ENCODE data around the gene ZNF678.
A peak's percentile ranks its signal among the peaks of the same experiment; 100 is the strongest.
"Not testable (repeated sequence)": the region's sequence is repeated elsewhere in the genome, so short reads cannot be mapped to it uniquely, and the experiment has no call there.

Gene ZNF678

GRCh38 chr1:227556288-227556687 lies 7.1 kb upstream of the ZNF678 start:
- no peak for DNase-seq

- DNase-seq: no peak
Observed at GRCh38 chr1:227557962-227558725, 5.2 kb upstream of the ZNF678 start.

DNA sequence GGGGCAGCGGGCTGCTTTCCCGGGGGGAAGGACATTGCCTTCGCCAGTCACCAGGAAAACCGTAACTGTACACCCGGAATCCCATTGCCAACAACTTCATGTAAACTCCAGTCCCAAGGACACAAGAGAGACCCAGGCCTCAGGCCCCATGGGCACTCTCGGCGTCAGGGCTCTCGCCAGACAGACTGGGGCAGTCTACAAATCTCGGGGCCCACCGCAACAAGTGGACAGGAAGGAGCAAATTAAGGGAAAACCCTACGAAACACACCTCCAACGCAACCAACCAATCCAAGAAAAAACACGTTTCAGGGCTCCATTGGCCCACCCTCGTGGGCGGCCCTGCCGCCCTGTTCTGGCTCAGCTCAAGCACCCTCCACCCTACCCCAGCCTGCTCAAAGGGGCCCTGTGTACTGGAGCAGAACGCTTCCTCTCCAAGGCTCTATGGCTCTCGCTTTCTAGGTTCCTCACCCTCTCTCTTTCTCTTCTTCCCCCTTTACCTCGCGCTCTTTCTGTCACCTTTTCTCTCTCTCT lies 4.6 kb upstream of the ZNF678 start:
- DNase-seq: peak; percentile 53

GRCh38 chr1:227559499-227559898 lies 3.9 kb upstream of the ZNF678 start:
- no peak for DNase-seq

- DNase-seq: no peak
Observed at GRCh38 chr1:227559926-227560325, 3.4 kb upstream of the ZNF678 start.

- no peak for DNase-seq
Observed at GRCh38 chr1:227560393-227561173, 2.8 kb upstream of the ZNF678 start.

GRCh38 chr1:227561241-227561907 lies 2.0 kb upstream of the ZNF678 start:
- no peak for DNase-seq

GRCh38 chr1:227562037-227562436 lies 1.3 kb upstream of the ZNF678 start:
- DNase-seq: no peak

GRCh38 chr1:227562933-227563323 lies 428 bp upstream of the ZNF678 start:
- no peak for DNase-seq

GRCh38 chr1:227567256-227567655 lies 3.9 kb downstream of the ZNF678 start:
- no peak for DNase-seq

- DNase-seq: no peak
Observed at GRCh38 chr1:227568593-227568992, 5.2 kb downstream of the ZNF678 start.

DNA sequence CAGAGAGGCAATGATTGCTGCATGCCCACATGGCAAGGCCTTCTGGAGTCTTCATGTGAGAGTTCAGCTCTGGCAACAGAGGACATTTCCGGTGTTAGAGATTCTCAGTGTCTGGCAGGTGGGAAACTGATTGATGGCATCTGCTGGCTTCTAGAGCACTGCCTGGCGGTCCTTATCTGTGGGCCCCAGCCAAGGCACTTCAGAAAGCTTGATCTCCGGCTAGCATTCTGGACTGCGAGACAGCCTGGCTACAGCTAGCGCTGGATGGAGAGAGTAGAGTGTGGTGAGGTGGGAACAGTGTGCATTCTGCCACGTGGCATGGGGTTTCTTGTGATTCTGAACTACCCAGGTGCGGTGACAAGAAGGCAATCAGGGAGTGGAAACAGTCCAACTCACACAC lies 9.4 kb downstream of the ZNF678 start:
- no peak for DNase-seq

- no peak for DNase-seq
Observed at GRCh38 chr1:227574926-227575325, 11.6 kb downstream of the ZNF678 start.

GRCh38 chr1:227576189-227576588 lies 12.8 kb downstream of the ZNF678 start:
- no peak for DNase-seq

DNA sequence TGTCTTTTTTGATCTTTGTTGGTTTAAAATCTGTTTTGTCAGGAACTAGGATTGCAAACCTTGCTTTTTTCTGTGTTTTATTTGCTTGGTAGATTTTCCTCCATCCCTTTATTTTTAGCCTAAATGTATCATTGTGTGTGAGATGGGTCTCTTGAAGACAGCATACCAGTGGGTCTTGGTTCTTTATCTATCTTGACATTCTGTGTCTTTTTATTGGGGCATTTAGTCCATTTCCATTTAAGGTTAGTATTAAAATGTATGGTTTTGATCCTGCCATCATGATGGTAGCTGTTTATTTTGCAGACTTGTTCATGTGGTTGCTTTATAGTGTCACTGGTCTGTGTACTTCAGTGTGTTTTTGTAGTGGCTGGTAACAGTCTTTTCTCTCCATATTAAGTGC lies 14.1 kb downstream of the ZNF678 start:
- DNase-seq: no peak

GRCh38 chr1:227583354-227583753 lies 20.0 kb downstream of the ZNF678 start:
- no peak for DNase-seq

DNA sequence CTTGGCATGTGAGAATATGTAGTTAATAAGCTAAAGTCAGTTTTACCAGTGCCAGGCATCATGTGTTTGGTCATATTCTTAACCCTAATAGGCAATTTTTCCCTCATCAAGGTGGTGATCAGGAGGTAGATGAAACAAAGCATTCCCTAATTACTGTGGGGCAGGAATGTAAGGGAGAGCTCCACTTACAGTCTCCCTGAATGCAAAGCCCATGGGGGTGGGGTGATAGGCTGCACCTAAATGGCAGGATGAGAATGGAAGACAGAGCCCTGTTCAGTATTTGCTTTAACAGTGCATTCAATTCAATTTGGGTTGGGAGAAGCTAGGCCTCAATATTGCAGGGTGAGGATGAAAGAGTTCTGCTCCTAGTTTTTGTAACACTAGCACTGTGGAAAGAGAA lies 23.4 kb downstream of the ZNF678 start:
- DNase-seq: no peak

GRCh38 chr1:227587968-227588367 lies 24.6 kb downstream of the ZNF678 start:
- DNase-seq: no peak

GRCh38 chr1:227588769-227589168 lies 25.4 kb downstream of the ZNF678 start:
- DNase-seq: not testable (repeated sequence)

DNA sequence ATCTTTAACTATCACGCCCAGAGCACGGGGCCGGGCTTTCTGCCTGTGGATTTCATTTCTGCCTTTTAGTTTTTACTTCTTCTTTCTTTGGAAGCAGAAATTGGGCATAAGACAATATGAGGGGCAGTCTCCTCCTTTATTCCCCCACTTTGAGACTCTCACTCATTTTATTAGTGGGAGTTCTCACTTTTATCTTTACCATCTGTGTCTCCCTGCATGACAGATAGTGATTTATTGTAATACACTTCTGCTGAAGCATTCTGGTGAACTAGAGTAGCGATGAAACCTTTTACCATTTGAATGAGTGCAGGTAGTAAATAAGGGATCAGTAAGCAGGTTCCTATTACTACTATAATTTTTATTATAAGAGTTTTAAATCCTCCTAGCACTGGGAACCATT lies 26.4 kb downstream of the ZNF678 start:
- DNase-seq: not testable (repeated sequence)

DNA sequence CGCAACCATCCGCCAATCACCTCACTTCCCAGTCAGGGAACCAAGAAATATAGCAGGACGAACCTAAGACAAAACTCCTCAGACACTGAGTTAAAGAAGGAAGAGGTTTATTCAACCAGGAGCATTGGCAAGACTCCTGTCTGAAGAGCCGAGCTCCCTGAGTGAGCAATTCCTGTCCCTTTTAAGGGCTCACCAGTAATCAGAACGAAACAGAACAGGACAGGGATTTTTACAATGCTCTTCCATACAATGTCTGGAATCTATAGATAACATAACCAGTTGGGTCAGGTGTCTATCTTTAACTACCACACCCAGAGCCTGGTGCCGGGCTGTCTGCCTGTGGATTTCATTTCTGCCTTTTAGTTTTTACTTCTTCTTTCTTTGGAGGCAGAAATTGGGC lies 32.9 kb downstream of the ZNF678 start:
- DNase-seq: not testable (repeated sequence)

GRCh38 chr1:227603327-227603726 lies 40.0 kb downstream of the ZNF678 start:
- DNase-seq: no peak

DNA sequence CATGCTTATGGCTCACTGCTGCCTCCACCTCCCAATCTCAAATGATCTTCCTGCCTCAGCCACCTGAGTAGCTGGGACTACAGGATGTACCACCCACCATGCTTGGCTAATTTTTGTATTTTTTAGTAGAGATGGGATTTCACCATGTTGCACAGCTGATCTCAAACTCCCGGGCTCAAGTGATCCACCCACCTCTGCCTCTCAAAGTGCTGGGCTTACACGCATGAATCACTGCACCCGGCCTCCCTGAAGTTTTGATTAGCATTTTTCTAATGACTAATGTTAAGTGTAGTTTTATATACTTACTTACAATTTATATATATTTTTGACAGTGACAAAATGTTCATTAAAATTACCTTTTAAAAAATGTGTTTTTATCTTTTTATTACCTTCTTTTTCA lies 41.1 kb downstream of the ZNF678 start:
- no peak for DNase-seq

DNA sequence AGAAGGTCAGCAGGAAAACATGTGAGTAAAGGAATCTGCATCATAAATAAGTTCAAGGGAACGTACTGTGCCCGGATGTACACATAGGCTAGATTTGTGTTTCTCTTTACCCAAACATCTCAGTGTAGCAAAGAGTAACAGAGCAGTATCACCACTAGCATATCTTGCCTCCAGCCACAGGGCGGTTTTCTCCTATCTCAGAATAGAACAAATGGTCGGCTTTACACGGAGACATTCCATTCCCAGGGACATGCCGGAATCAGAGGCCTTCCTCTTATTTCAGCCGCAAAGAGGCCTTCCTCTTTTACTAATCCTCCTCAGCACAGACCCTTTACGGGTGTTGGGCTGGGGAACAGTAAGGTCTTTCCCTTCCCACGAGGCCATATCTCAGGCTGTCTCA lies 42.9 kb downstream of the ZNF678 start:
- not testable (repeated sequence) for DNase-seq

Measured in right hindlimb (tissue), 1 donor.